ENCODE data around the gene DIP2B.

DIP2B gene

GRCh38 chr12:50785406-50786001 lies 280.7 kb downstream of the DIP2B start:
- DNase-seq = no peak

DNA sequence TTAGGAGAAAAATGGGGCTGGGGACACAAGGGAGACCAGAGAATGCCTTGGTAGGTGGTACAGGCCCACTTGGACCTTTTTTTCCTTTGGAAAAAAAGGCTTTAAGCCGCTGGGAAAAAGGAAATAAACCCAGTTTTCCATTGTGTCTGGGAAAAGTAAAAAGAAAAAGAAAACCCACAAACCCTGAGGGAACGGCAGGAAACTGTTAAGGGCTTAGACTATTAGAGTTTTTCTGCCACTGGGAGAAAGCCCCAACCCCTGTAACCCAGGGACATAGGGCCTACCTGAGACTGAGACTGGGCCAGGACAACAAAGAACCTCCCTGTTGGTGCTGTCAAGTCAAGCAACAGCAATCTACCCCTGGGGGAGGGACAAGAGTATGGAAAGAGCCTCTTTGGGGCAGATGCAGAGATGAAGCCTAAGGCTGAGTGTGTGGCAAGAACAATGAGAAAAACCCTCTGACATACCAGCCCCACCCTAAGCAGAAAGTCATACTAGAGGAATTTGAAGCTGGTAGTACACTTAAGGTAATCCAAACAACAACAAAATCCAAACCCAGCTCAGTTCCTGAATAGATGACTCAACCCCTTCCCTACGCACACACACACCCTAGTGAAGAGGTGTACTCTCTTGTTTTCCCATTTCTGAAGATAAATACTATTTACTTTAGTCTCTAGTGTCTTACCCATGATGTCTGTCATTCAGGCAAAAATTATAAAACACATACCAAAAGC lies 281.9 kb downstream of the DIP2B start:
- no peak for DNase-seq

- no peak for DNase-seq
Measured at GRCh38 chr12:50787618-50788017, 282.8 kb downstream of the DIP2B start.

- DNase-seq = no peak
Measured at GRCh38 chr12:50788561-50788960, 283.8 kb downstream of the DIP2B start.

- no peak for DNase-seq
Measured at GRCh38 chr12:50790081-50790480, 285.3 kb downstream of the DIP2B start.
